ENCODE measurements around the gene PRIMPOL. TPM values are rescaled to one million over a fixed set of nuclear protein-coding genes. Genes with fewer than 3 reads are reported as not detected.

Gene PRIMPOL
- total and polyA plus RNA-seq, 9 of the 15 experiments (the other 6 are each of a cell fraction or from before 2014, with no cell fraction given), result 11.0 to 32.0 (median 16.1) TPM

- TF ChIP-seq ARID3A (IDR thresholded peaks at IDR 0.05; ENCODE audit: borderline replicate concordance, low read depth, low read length) (no peak), SREBF2 (CRISPR knock-in tag; IDR thresholded peaks at IDR 0.05) (no peak), ZNF511 (CRISPR knock-in tag; IDR thresholded peaks at IDR 0.05) (peak; percentile 38; the same call in 1 of the 2 replicates), XRCC5 (IDR thresholded peaks at IDR 0.05; ENCODE audit: low read depth, low read length) (no peak), NR2C1 (IDR thresholded peaks at IDR 0.05) (peak; percentile 66), NR2C1 (tag; IDR thresholded peaks at IDR 0.05) (peak; percentile 68; the same call in 1 of the 2 replicates), MYC (IDR thresholded peaks at IDR 0.05; ENCODE audit: low read depth, low read length) (peak; percentile 46; the same call in 1 of the 2 replicates), MYC (CRISPR knock-in tag; IDR thresholded peaks at IDR 0.05; ENCODE audit: borderline replicate concordance, low read depth) (no peak), ZNF224 (CRISPR knock-in tag; IDR thresholded peaks at IDR 0.05) (no peak), ZNF133 (CRISPR knock-in tag; IDR thresholded peaks at IDR 0.05) (no peak), POLR3A (IDR thresholded peaks at IDR 0.05; ENCODE audit: borderline replicate concordance, extremely low read depth, insufficient read depth, insufficient read length) (no peak), TAF1 (IDR thresholded peaks at IDR 0.05; ENCODE audit: control insufficient read depth, extremely low read depth, insufficient read depth, low read length, severe bottlenecking) (peak; percentile 77), SRSF9 (IDR thresholded peaks at IDR 0.05; ENCODE audit: borderline replicate concordance, low read depth, low read length) (no peak), SRSF3 (IDR thresholded peaks at IDR 0.05; ENCODE audit: insufficient read depth, low read length) (no peak), HDAC1 (IDR thresholded peaks at IDR 0.05) (peak in 1 of 2 experiments; percentile 48; a peak in 1 of 4 replicates), ZNF77 (CRISPR knock-in tag; IDR thresholded peaks at IDR 0.05) (no peak), ZSCAN29 (IDR thresholded peaks at IDR 0.05) (0 out of 2 replicates have a peak, but pooled peaks have one; percentile 50), HNRNPLL (IDR thresholded peaks at IDR 0.05; ENCODE audit: low read depth, low read length, poor library complexity, severe bottlenecking) (peak; percentile 50), CHCHD3 (CRISPR knock-in tag; IDR thresholded peaks at IDR 0.05) (no peak), ILF3 (IDR thresholded peaks at IDR 0.05; ENCODE audit: borderline replicate concordance) (no peak), ZZZ3 (IDR thresholded peaks at IDR 0.05) (no peak), RNF219 (CRISPR knock-in tag; IDR thresholded peaks at IDR 0.05) (no peak), MXI1 (IDR thresholded peaks at IDR 0.05; ENCODE audit: low read depth, low read length) (no peak), NFYB (IDR thresholded peaks at IDR 0.05; ENCODE audit: extremely low read depth, insufficient read length) (no peak)
Observed at GRCh38 chr4:184649026-184649970, at the start of gene PRIMPOL, which contains the start of gene CASP3 (continued).

Data from K562 (cell line).